IPS-20b (cell line): ENCODE data around the gene SREK1.

Experiments
- H3K27ac ChIP-seq: one replicate; pipeline ENCODE4 v1.5.1; 2013; ENCODE audit warnings: low read length
- H3K27me3 ChIP-seq: 2 replicates; pipeline ENCODE4 v1.6.1; 2013; ENCODE audit warnings: mild to moderate bottlenecking, low read length, inconsistent platforms; ENCODE audit not compliant: insufficient read depth
- H3K36me3 ChIP-seq: 2 replicates; pipeline ENCODE4 v1.6.1; 2013; ENCODE audit warnings: low read depth, mild to moderate bottlenecking, inconsistent platforms, low read length, moderate library complexity; ENCODE audit not compliant: insufficient read depth
- H3K4me1 ChIP-seq: 2 replicates; pipeline ENCODE4 v1.6.1; 2013; ENCODE audit warnings: mild to moderate bottlenecking, control low read depth, inconsistent platforms, low read length, moderate library complexity; ENCODE audit not compliant: insufficient read depth
- H3K4me3 ChIP-seq: 2 replicates; pipeline ENCODE4 v1.5.1; 2013; ENCODE audit warnings: mild to moderate bottlenecking, low read length, inconsistent platforms
- H3K9ac ChIP-seq: 2 replicates; pipeline ENCODE4 v1.6.1; 2013; ENCODE audit warnings: low read depth, mild to moderate bottlenecking, inconsistent platforms, low read length, moderate library complexity
- H3K9me3 ChIP-seq: 2 replicates; pipeline ENCODE4 v1.6.1; 2013; ENCODE audit warnings: mild to moderate bottlenecking, low read depth, low read length, inconsistent platforms; ENCODE audit not compliant: insufficient read depth

Gene SREK1

DNA sequence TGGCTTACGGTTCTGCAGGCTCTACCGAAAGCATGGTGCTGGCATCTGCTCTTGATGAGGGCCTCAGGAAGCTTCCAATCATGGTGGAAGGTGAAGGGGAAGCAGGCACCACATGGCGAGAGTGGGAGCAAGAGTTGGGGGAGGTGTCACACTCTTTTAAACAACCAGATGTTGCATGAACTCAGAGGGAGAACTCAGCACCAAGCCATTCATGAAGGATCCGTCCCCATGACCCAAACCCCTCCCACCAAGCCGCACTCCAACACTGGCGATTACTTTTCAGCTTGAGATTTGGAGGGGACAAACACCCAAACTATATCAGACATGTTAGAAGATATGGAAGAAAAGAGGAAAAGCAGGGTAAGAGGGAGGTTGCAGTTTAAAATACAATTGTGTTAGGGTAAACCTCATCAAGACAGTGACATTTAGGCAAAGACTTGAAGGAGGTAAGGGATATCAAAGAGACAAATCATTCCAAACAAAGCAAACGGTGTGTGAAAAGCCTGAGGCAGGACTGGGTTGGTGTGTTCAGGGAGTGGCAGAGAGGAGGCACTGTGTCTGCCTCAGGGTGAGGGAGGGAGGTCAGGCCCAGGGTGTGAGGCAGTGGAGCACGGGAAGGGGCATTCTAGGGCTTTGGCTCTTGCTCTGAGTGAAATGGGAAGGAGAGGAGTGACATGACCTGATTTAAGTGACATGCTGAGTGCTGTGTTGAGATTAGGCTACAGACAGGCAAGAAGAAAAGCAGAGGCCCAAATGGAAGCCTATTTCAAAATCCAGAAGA is 80.9 kb downstream of the SREK1 start:
- H3K27ac ChIP-seq, result no peak overlapping the region
- no peaks in the 10 kb centered on the region for H3K27me3 ChIP-seq
- H3K36me3 ChIP-seq, result no peaks in the 10 kb centered on the region
- no peak overlapping the region for H3K4me3 ChIP-seq
- H3K4me1 ChIP-seq, result no peaks in the 10 kb centered on the region
- no peak overlapping the region for H3K9ac ChIP-seq
- H3K9me3 ChIP-seq, result 0 out of 2 replicates have a peak, but pooled peaks cover 3% of the 10 kb centered on the region

DNA sequence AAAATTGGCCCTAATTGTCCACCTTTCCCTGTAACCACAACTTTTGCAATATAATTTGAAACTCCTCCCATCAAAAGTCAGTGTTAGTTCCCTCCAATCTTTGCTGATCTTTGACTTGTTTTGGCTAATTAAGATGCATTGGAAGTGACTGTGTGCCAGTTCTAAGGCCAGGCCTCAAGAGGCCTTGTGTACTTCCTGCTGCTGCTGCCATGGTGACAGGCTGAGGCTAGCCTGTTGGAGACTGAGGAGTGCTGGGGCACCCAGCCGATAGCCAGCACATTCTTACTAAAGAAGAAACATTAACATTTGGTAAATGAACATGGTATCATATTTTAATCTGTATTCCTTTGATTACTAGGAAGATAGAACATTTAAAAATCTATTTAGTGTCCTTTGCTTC is 86.5 kb downstream of the SREK1 start:
- Histone ChIP-seq H3K4me3 (no peak overlapping the region), H3K9ac (no peak overlapping the region), H3K9me3 (0 out of 2 replicates have a peak, but pooled peaks cover 3% of the 10 kb centered on the region), H3K27ac (no peak overlapping the region), H3K36me3 (no peaks in the 10 kb centered on the region), H3K27me3 (no peaks in the 10 kb centered on the region), H3K4me1 (peaks cover 9% of the 10 kb centered on the region; the same call in 1 of the 2 replicates)

GRCh38 chr5:66231508-66231907 is 87.4 kb downstream of the SREK1 start:
- Histone ChIP-seq H3K27ac (no peak overlapping the region), H3K36me3 (no peaks in the 10 kb centered on the region), H3K9me3 (no peaks in the 10 kb centered on the region), H3K27me3 (no peaks in the 10 kb centered on the region), H3K9ac (no peak overlapping the region), H3K4me3 (no peak overlapping the region), H3K4me1 (peaks cover 9% of the 10 kb centered on the region; the same call in 1 of the 2 replicates)

DNA sequence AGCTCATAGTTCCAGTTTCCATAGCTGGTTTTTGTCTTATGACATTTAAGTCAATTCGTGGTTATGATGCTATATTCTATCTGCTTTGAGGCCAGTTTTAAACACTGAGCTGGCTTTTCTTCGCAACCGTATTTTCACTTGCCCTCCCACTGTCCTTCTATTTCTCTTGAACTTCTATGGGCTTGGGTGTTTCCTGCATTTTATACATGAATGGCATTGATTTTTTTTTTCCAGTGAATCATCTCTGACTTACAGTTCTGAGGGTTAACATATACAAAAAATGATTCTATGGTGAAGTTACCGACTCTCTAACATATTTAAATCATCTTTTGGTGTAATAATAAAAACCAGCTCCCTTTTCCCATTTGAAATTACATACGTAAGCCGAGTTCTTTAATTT is 88.2 kb downstream of the SREK1 start:
- H3K4me3 ChIP-seq, result no peak overlapping the region
- H3K36me3 ChIP-seq, result no peaks in the 10 kb centered on the region
- H3K9ac ChIP-seq, result no peak overlapping the region
- H3K27ac ChIP-seq, result no peak overlapping the region
- H3K4me1 ChIP-seq, result peaks cover 9% of the 10 kb centered on the region; the same call in 1 of the 2 replicates
- no peaks in the 10 kb centered on the region for H3K9me3 ChIP-seq
- H3K27me3 ChIP-seq, result no peaks in the 10 kb centered on the region

DNA sequence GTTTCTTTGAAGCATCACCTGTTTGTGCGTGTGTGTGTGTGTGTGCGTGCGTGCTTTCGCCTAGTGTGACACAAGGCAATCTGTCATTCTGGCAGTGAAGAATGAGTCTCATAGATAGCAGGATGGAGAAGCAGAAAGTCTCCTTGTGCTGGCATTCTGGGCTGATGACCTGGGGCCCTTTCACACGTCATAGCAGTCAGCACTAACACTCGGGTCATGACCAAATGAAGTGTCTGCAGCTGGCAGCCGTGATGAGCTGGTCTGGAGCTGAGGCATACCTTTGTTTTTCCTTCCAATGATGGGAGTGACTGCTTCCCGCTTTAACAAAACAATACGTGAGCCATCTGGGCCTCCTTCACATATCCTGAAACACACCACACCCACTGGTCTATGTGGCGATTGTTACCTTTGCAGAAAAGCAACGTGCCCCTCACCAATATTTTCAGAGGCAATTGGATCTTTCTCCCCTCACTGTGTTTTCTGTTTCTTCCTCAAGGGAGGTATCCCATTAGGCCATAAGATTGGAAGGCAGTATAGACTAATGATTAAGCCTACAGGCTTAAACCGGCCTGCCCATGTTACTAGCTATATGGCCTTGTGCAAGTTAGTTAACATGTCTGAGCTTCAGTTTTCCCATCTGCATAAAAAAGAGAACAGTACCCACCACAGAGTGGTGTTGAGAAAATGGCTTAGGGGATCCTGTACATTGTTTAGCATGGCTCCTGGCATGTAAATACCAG is 88.8 kb downstream of the SREK1 start:
- no peaks in the 10 kb centered on the region for H3K9me3 ChIP-seq
- no peak overlapping the region for H3K27ac ChIP-seq
- no peak overlapping the region for H3K9ac ChIP-seq
- H3K36me3 ChIP-seq, result no peaks in the 10 kb centered on the region
- H3K4me3 ChIP-seq, result no peak overlapping the region
- H3K4me1 ChIP-seq, result peaks cover 9% of the 10 kb centered on the region; the same call in 1 of the 2 replicates
- no peaks in the 10 kb centered on the region for H3K27me3 ChIP-seq
